Stimulated activated naive CD4-positive, alpha-beta T cell (primary cell): Measurements from ENCODE around the gene CD68.
A peak's percentile ranks its signal among the peaks of the same experiment; 100 is the strongest.

ENCODE experiments used
- DNase-seq, 6 experiments: peaks; one replicate each; lab custom pipeline; 2025; lab: John Stamatoyannopoulos, UW

The CD68 gene, protein sequence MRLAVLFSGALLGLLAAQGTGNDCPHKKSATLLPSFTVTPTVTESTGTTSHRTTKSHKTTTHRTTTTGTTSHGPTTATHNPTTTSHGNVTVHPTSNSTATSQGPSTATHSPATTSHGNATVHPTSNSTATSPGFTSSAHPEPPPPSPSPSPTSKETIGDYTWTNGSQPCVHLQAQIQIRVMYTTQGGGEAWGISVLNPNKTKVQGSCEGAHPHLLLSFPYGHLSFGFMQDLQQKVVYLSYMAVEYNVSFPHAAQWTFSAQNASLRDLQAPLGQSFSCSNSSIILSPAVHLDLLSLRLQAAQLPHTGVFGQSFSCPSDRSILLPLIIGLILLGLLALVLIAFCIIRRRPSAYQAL

DNA sequence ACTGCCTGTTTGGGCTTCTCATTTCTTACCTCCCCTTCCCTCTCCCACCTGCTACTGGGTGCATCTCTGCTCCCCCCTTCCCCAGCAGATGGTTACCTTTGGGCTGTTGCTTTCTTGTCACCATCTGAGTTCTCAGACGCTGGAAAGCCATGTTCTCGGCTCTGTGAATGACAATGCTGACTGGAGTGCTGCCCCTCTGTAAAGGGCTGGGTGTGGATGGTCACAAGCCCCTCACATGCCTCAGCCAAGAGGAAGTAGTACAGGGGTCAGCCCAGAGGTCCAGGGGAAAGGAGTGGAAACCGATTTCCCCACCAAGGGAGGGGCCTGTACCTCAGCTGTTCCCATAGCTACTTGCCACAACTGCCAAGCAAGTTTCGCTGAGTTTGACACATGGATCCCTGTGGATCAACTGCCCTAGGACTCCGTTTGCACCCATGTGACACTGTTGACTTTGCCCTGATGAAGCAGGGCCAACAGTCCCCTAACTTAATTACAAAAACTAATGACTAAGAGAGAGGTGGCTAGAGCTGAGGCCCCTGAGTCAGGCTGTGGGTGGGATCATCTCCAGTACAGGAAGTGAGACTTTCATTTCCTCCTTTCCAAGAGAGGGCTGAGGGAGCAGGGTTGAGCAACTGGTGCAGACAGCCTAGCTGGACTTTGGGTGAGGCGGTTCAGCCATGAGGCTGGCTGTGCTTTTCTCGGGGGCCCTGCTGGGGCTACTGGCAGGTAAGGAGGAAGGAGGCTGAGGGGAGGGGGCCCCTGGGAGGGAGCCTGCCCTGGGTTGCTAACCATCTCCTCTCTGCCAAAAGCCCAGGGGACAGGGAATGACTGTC is at the start of gene CD68:
Gene CD68, plus strand, starts transcription at position 638 of the 833 bp plus-strand sequence. Its CDS starts 40 bp downstream, at position 678.
- peak in 1 of 6 experiments; percentile 62 for DNase-seq

DNA sequence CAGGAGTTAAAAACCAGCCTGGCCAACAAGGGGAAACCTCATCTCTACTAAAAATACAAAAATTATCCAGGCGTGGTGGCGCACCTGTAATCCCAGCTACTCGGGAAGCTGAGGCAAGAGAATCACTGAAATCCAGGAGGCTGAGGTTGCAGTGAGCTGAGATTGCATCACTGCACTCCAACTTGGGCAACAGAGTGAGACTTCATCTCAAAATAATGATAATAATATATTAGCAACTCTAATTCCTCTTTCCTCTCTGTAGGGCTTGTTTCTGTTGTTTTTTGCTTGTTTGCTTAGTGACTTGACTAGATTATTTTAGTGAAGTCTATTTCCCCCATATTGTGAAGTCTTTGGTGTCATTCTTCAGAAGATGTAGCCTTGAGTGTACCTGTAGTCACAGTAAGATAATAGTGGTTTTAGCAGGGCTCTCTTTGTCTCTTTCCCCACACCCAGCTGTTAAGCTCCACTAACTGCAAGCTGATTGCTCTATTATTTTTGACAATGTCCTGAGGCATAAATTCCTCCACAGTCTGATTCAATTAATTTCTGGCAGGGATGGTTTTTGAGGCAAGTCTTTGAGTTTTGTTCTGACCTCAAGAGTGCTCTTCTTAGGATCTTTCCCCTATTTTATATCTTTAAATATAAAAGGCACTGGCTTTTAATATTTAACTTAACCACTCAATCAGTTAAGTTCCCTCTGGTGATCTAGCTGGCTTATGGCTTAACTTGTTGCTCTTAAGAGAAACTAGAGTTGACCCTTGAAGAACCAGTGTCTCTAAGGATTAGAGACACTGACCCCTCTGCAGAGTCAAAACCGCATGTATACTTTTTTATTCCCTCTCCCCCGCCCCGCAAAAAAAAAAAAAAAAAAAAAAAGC is 49.2 kb upstream of the CD68 start:
- DNase-seq, result no peak

DNA sequence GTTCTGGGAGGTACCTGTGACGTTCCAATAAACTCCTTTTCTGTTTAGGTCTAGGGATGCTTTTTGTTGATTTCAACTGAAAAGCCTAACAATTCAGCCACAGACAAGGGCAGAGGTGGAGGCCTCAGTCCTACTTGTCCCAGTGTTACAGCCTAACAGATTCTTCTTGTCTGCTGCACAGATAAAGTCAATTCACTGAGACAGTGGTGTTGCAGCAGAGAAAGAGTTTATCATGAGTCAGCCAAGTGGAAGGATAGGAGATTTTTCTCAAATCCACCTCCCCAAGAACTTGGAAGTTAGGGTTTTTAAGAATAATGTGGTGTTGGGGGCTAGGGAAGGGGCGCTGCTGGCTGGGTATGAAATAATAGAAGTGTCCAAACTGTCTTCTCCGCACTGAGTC is 41.4 kb upstream of the CD68 start:
- DNase-seq, result no peak

DNA sequence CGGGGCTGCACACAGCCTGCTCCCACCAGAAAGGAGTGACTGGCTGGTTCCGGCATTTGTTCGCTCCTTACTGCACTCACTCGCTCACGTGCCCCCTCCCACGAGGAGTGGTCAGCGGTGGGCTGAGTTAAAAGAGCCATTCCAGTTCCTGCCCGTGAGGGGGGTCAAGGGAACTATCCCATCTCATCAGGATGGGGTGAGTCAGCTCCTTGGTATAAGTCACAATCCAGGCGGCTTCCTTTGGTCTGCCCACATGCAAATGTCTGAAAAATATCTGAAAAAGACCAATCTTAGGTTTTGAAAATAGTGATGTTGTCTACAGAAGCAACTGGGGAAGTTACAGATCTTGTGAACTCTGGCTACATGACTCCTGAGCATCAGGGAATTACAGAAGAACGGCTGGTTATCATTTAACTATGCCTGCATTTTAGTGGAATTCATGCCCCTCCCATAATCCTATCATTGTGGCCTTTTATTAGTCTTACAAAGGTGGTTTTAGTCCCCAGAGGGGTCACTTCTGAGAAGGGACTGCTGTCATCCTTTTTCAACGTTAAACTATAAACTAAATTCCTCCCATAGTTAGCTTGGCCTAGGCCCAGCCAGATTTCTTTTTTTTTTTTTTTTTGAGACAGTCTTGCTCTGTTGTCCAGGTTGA is 40.4 kb upstream of the CD68 start:
- DNase-seq, result no peak

DNA sequence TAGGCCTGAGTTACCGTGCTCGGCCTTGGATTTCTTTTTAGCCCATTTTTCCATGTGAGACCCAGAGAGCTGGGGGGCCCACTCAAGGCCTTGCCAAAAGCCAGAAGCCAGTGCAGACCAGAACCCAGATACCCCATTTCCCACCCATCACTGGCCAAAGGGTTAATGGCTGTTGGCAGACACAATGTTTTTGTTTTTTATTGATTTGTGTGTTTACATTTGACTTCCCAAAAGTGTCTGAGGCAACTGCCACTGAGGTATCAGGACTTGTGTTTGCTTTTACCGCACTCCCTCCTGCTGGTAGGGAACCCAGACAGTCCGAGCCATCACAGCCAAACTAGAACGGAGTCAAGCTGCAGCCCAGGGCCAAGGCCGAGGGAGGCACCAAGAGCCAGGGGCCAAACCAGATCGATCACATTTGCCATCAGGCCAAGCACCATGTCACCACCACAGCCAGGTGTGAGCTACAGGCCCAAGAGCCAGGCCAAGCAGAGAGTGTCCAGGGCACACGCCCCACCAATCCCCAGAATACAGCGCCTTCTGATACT is 38.3 kb upstream of the CD68 start:
- DNase-seq, result no peak

DNA sequence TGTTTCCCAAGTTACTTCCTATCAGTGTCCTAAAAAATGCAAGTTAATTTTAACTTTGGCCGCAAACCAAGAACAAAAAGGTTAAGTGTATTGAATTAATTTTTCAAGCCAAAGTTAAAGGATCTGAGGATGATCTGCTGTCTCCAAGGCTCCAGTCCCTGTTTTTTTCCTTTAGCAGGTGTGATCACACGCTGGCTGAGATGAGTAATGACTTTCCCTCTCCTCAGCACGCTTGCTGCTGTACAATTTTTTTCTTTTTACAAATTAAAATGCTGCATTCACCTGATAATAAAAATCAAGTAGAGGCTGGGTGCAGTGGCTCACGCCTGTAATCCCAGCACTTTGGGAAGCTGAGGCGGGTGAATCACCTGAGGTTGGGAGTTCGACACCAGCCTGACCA is 34.5 kb upstream of the CD68 start:
- DNase-seq, result no peak

DNA sequence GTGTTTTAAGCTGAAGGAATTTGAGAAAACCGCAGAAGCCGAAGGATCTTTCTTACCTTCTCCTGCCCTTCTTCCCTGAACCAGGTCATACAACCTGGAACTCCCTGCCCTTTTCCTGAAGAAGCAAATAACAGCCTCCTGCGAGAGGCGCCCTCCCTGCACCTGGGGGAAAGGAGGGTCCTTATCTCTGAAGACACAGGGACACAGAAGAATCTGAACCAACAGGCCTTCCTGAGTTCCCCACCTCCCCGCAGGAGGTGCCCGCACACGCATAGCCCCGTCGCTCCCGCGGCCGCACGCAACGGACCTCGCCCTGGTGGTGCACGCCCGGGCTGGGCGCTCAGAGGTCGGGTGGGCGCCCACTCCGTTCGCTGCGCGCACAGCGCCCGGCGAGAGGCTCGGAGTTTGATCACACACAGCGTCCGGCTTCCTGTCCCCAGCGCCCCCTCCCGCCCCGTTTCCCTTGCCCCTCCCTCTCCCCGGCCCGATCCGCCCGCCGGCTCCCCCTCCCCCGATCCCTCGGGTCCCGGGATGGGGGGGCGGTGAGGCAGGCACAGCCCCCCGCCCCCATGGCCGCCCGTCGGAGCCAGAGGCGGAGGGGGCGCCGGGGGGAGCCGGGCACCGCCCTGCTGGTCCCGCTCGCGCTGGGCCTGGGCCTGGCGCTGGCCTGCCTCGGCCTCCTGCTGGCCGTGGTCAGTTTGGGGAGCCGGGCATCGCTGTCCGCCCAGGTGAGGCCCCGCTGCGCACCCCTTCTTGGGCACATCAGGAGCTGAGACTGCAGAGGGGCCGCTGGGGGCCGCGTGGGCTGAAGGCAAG is 30.6 kb upstream of the CD68 start, which contains the start of gene TNFSF12:
Gene TNFSF12, plus strand, starts transcription at position 474 of the 816 bp plus-strand sequence. Its CDS starts 96 bp downstream, at position 570.
- peak; percentile 16 to 64 (median 42) for DNase-seq

DNA sequence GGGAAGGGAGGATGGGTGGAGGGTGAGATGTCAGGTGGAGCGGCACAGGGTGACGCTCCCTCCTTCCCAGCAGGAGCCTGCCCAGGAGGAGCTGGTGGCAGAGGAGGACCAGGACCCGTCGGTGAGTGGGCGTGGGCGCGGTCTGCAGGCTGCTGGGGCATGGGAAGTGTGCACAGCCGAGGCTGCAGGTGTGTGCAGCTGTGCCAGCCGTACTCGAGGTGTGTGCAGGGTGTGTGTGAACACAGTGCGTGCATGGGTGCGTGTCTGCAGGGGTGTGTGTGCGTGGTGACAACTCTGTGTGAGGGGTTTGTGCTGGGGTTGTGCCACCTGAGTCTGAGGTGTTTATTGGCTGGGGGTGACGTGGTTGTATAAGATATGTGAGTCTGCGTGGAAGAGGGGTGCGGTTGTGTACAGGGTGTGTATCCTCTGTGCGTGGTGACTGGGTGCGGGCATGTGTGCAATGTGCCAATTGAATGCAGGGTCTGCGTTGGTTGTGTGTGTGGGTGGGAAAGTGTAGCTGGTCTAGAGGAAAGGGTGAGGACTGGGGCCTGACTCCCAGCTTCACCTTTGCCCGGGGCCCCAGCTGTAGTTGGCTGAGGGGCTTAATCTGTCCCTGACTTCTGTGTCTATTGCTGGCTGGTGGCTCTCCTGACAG is 29.9 kb upstream of the CD68 start:
- peak in 5 of 6 experiments; percentile 20 to 56 (median 55) for DNase-seq

DNA sequence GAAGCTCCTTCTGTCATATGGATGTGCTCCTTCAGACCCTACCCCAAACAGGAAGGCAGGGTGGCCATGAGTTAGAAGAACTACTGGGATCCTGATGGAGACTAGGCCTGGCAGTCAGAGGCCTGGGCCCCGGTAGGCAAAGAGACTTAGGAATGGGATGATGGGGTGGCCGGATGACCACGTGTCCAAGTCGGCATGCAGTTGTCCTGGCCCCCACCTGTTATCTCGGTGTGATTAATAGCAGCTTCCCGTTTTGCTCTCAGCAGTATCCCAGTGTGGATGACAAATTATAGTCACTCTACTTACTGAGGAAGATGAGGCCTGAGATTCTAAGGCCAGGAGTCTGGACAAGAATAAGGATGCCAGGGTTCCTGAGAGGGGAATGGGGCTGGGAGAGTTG is 29.1 kb upstream of the CD68 start:
- DNase-seq, result no peak

DNA sequence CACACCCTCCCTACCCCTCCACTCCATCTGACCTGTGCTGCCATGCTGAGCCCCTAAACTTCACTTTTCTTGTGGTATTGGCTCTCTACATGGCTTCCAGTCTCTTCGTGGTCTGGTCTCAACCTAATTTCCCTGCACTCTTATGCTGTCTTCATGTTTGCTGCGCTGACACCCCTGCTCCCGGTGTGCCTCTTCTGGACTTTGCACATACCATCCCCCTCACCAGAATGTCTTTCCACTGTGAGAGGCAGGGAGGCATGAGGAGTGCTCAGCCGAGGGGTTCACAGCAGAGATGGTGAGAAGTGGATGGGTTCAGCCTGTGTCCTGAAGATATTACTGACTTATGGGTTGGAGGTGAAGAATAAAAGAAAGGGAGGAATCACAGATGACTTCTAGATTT is 28.0 kb upstream of the CD68 start:
- DNase-seq, result peak in 1 of 6 experiments; percentile 8

DNA sequence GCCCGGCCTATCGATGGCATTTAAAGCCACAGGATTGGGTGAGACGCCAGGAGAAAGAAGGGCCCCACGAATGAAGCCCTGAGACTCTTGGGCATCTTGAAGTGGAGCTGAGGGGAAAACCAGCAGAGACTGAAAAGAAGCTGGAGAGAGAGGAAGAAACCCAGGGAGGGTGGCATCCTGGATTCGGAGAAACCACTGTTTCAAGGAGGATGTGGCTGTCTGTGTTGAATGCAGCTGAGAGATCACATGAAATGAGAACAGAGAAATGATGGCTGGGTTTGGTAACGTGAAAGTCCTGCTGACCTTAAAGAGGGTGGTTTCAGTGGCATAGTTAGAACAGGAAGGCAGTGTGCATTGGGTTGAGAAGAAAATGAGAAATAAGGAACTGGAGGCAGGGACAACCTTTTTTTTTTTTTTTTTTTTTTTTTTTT is 26.8 kb upstream of the CD68 start:
- peak in 5 of 6 experiments; percentile 10 to 72 (median 65) for DNase-seq

DNA sequence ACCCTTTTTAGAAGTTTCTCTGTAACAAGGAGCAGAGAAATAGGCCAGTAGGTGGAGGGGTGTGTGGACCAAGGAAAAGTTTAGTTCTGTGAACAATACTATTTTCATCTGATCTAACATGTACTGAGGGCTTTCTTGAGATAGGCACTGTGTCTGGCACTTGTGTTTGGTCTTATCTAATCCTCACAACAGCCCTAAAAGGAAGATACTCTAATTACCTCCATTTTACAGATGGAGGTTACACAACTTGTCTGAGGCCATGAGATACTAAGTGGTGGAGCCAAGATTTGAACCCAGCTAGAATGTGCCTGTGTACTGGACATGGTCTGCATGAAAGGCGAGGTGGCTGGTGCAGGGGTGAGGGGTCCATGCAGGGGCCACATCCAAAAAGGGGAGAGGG is 26.1 kb upstream of the CD68 start:
- DNase-seq, result no peak

DNA sequence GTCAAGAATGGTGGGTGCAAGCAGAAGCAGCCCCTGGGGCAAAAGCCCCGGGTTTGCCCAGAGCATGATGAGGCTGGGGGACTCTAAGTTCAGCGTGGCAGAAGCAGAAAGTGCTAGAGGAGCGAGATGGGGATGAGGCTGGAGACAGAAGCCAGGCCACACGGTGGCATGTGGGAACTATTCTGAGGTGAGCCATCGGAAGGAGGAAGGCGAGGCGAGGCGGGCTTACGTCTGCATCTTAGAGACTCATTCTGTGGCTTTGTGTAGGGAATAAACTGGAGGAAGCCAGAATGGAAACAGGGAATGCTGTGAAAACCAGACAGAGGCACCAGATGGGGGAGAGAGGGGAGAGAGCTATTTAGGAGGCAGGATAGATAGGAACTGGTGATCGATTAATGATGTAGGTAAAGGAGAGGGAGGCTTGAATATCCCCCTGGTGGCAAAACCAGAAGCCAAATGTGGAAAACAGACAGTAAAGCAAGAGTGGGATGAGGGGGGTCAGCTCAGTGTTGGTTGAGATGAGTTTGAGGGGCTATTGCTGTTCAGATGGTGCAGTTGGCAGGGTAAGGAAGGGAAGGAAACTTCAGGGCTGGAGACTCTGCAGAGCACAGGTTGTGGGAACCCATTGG is 24.0 kb upstream of the CD68 start:
- no peak for DNase-seq

DNA sequence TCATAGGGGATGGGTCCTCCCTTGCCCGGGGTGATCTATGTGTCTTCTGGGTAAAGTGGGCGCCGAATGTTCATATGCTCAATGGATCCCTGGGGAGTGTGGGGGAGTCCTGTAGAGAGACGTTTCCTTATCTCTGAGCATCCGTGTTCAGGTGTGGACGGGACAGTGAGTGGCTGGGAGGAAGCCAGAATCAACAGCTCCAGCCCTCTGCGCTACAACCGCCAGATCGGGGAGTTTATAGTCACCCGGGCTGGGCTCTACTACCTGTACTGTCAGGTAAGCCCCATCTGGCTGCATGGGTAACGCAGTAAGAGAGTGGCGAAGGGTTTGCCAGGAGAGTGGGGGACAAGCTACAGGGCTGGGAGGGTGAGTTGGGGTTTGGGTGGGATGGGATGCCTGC is 22.8 kb upstream of the CD68 start:
- no peak for DNase-seq

DNA sequence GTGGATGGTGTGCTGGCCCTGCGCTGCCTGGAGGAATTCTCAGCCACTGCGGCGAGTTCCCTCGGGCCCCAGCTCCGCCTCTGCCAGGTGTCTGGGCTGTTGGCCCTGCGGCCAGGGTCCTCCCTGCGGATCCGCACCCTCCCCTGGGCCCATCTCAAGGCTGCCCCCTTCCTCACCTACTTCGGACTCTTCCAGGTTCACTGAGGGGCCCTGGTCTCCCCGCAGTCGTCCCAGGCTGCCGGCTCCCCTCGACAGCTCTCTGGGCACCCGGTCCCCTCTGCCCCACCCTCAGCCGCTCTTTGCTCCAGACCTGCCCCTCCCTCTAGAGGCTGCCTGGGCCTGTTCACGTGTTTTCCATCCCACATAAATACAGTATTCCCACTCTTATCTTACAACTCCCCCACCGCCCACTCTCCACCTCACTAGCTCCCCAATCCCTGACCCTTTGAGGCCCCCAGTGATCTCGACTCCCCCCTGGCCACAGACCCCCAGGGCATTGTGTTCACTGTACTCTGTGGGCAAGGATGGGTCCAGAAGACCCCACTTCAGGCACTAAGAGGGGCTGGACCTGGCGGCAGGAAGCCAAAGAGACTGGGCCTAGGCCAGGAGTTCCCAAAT is 22.2 kb upstream of the CD68 start:
- no peak for DNase-seq

DNA sequence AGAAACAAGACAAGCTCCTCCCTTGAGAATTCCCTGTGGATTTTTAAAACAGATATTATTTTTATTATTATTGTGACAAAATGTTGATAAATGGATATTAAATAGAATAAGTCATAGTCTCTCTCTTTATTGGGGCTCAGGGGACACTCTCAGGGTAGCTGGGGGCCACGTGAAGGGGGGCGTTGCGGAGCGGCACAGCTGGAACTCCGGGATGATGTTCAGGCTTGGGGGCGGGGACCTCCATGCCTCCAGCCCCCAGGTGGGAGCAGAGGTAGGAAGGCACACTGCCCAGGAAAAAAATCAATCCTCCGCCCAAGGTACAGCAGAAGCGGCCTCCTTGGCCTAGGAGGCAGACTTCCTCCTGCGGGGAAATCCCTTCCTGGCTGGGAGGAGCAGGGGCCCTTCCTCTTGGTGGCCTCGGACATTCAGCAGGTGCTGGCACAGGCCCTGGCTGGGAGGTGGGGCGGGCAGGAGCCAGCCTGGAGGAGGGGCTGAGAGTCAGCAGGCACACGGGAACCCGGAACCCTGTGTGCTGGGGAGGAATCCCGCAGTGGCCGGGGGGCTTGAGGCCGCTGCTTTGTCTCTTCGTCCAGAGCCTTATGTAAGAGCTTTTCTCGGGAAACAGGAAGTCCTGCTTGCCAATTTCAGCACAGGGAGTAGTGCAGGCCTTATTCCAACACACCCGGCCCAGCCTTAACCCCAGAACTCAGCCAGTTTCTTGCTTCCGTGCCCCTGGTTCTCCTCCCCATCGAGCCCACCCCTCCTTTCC is 21.5 kb upstream of the CD68 start:
- no peak for DNase-seq

DNA sequence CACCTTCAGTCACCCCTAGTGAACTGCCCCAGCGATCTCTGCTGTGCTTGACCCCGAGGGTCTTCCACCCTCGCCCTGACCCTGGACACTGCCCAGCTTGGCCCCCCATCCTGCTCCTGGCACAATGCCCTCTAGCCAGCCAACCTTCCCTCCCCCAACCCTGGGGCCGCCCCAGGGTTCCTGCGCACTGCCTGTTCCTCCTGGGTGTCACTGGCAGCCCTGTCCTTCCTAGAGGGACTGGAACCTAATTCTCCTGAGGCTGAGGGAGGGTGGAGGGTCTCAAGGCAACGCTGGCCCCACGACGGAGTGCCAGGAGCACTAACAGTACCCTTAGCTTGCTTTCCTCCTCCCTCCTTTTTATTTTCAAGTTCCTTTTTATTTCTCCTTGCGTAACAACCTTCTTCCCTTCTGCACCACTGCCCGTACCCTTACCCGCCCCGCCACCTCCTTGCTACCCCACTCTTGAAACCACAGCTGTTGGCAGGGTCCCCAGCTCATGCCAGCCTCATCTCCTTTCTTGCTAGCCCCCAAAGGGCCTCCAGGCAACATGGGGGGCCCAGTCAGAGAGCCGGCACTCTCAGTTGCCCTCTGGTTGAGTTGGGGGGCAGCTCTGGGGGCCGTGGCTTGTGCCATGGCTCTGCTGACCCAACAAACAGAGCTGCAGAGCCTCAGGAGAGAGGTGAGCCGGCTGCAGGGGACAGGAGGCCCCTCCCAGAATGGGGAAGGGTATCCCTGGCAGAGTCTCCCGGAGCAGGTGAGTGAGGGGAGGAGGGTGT is 20.7 kb upstream of the CD68 start, which contains the start of gene TNFSF13:
Gene TNFSF13, plus strand, starts transcription at position 207 of the 776 bp plus-strand sequence. Its CDS starts 290 bp downstream, at position 497.
- DNase-seq, result no peak
